K562 (cell line): ENCODE measurements around the gene IVL. TPM values are rescaled to one million over a fixed set of nuclear protein-coding genes. Genes with fewer than 3 reads are reported as not detected.

Experiments
- ATAC-seq: fragments of 200-7000 bp; cut with Tn5 transposase; 3 replicates; pipeline ENCODE4 v1.9.1; 2020; ENCODE audit warnings: moderate library complexity
- BruUV-seq: library from RNA; stranded (reverse); fragments of 400-500 nt; replicated peaks from 2 replicates; lab custom pipeline; 2021; lab: Mats Ljungman, UMichigan
- CTCF ChIA-PET: fragments of 300-600 bp; formaldehyde crosslinking; extraction: SDS; loops from one replicate; lab custom pipeline; 2021; ENCODE audit warnings: low intra/inter-chr PET ratio; lab: Yijun Ruan, JAX
- POLR2A ChIA-PET: fragments of 300-600, 350-650 bp; sonication (Branson Sonifier 250); formaldehyde crosslinking; extraction: SDS; loops from one replicate; lab custom pipeline; 2021; ENCODE audit warnings: antibody characterized with exemption, inconsistent platforms; lab: Yijun Ruan, JAX
- DNase-seq, 4 experiments: peaks; one replicate each; pipeline versions ENCODE4 v3.0.0 to v3.0.0-alpha.2; 2011 to 2018; ENCODE audit warnings: low spot score in 3 of 4, mixed read lengths in 3 of 4; ENCODE audit errors: extremely low read depth in 1 of 4
- FAIRE-seq: peaks from 2 replicates; lab custom pipeline; 2011; peaks lifted over from hg19 to GRCh38; lab: Jason Lieb, UNC
- H2AFZ ChIP-seq: 2 replicates; pipeline ENCODE4 v1.6.0; 2011; ENCODE audit warnings: low read depth, low read length, control low read depth, inconsistent platforms
- H3K27ac ChIP-seq: fragments of 200-600 bp; 3 replicates; pipeline ENCODE4 v1.8.0; 2011; ENCODE audit warnings: low read depth, mild to moderate bottlenecking, control low read depth, inconsistent platforms, low read length, moderate library complexity, mixed read lengths; ENCODE audit errors: extremely low read depth
- H3K27me3 ChIP-seq, 2 experiments: fragments of 300-600 bp in 1 of 2; 2 replicates in 1 of 2; 3 replicates in 1 of 2; pipeline versions ENCODE4 v1.6.0 to v1.8.0; 2011; ENCODE audit warnings: inconsistent platforms in 2 of 2, low read length in 2 of 2, mild to moderate bottlenecking in 1 of 2, mixed read lengths in 1 of 2, moderate library complexity in 1 of 2; ENCODE audit not compliant: control insufficient read depth in 2 of 2, insufficient read depth in 2 of 2
- H3K36me3 ChIP-seq: fragments of 300-600 bp; 3 replicates; pipeline ENCODE4 v1.8.0; 2011; ENCODE audit warnings: mild to moderate bottlenecking, low read length, inconsistent platforms; ENCODE audit not compliant: control insufficient read depth, insufficient read depth
- H3K4me1 ChIP-seq, 2 experiments: fragments of 200-600 bp in 1 of 2; replicated peaks in 1 of 2; 2 replicates in 1 of 2; 3 replicates in 1 of 2; pipeline versions ENCODE4 v1.5.1 to v1.8.0; 2011; ENCODE audit warnings: inconsistent platforms in 2 of 2, low read length in 2 of 2, mild to moderate bottlenecking in 1 of 2, mixed read lengths in 1 of 2, moderate library complexity in 1 of 2; ENCODE audit not compliant: control insufficient read depth in 2 of 2, insufficient read depth in 2 of 2
- H3K4me2 ChIP-seq: 2 replicates; pipeline ENCODE4 v1.6.1; 2011; ENCODE audit warnings: low read length, control low read depth, inconsistent platforms, mixed read lengths; ENCODE audit not compliant: insufficient read depth
- H3K4me3 ChIP-seq: fragments of 200-600 bp; sonication (generic), shearing (Covaris generic); 2 replicates; pipeline ENCODE4 v1.5.1; 2016; ENCODE audit warnings: control low read depth, inconsistent platforms
- H3K79me2 ChIP-seq: fragments of 200-600 bp; 3 replicates; pipeline ENCODE4 v1.8.0; 2011; ENCODE audit warnings: low read length, inconsistent platforms; ENCODE audit not compliant: control insufficient read depth, insufficient read depth
- H3K9ac ChIP-seq, 2 experiments: 2 replicates each; pipeline versions ENCODE4 v1.6.0 to v1.6.1; 2011; ENCODE audit warnings: low read depth in 2 of 2, low read length in 2 of 2, control low read depth in 1 of 2, inconsistent platforms in 1 of 2, mild to moderate bottlenecking in 1 of 2, mixed read lengths in 1 of 2; ENCODE audit not compliant: insufficient read depth in 1 of 2
- H3K9me1 ChIP-seq: one replicate; pipeline ENCODE4 v1.6.0; 2011; ENCODE audit warnings: inconsistent platforms, mild to moderate bottlenecking, low read length, moderate library complexity; ENCODE audit not compliant: control insufficient read depth, insufficient read depth
- H3K9me3 ChIP-seq: replicated peaks from 2 replicates; pipeline ENCODE4 v1.5.1; 2011; ENCODE audit warnings: low read depth, low read length, inconsistent platforms; ENCODE audit not compliant: control insufficient read depth, insufficient read depth
- H4K20me1 ChIP-seq: replicated peaks from 2 replicates; pipeline ENCODE4 v1.6.1; 2011; ENCODE audit warnings: low read length, inconsistent platforms, mixed read lengths; ENCODE audit not compliant: control insufficient read depth, insufficient read depth
- FIP1L1 ChIP-seq: fragments of 200-400 bp; formaldehyde crosslinking; IDR thresholded peaks from 2 replicates; pipeline ENCODE4 v1.6.1; 2018; ENCODE audit warnings: mild to moderate bottlenecking, low read depth, low read length; ENCODE audit not compliant: poor library complexity, severe bottlenecking
- GTF2F1 ChIP-seq: IDR thresholded peaks from 2 replicates; pipeline ENCODE4 v1.6.1; 2011; ENCODE audit warnings: low read depth, low read length, improper control_type of control experiment
- HDAC8 ChIP-seq: fragments of 450-650 bp; IDR thresholded peaks from 2 replicates; pipeline ENCODE4 v1.6.1; 2016; ENCODE audit warnings: mild to moderate bottlenecking, missing genetic modification characterization, moderate library complexity, missing compliant biosample characterization
- HDGF ChIP-seq: fragments of 450-650 bp; IDR thresholded peaks from 2 replicates; pipeline ENCODE4 v1.6.1; 2016
- MIER1 ChIP-seq: fragments of 450-650 bp; IDR thresholded peaks from 2 replicates; pipeline ENCODE4 v1.6.1; 2016; ENCODE audit warnings: antibody characterized with exemption, mild to moderate bottlenecking, low read depth
- SUPT5H ChIP-seq: fragments of 450-650 bp; IDR thresholded peaks from 2 replicates; pipeline ENCODE4 v1.6.1; 2016
- ZNF134 ChIP-seq: fragments of 250-450 bp; sonication (Bioruptor Pico); conservative IDR thresholded peaks from 2 replicates; pipeline ENCODE4 v1.4.0; 2020
- ZNF3 ChIP-seq: fragments of 250-450 bp; sonication (Bioruptor Pico); IDR thresholded peaks from 2 replicates; pipeline ENCODE4 v1.5.0; 2021; ENCODE audit warnings: mild to moderate bottlenecking, moderate library complexity
- ZNF324 ChIP-seq: fragments of 250-450 bp; sonication (Bioruptor Pico); IDR thresholded peaks from 2 replicates; pipeline ENCODE4 v1.4.0; 2020; ENCODE audit warnings: mild to moderate bottlenecking
- WGBS: fragments of 100-300 bp; shearing (Covaris generic); methylation state at CpG from one replicate; pipeline ENCODE4 v1.1.6; 2016; ENCODE audit warnings: low coverage, mixed read lengths; ENCODE audit not compliant: insufficient coverage; ENCODE audit errors: missing lambda C conversion rate; 5-methylcytosine and 5-hydroxymethylcytosine counted together
- in situ Hi-C: fragments of 300-500 bp; cut with MboI; formaldehyde crosslinking; loops from 4 replicates; pipeline ENCODE4 v1.15.0; 2018; ENCODE audit warnings: inconsistent platforms, mixed read lengths
- intact Hi-C: fragments of 100-400 bp; cut with micrococcal nuclease; formaldehyde crosslinking; loops from 2 replicates; pipeline ENCODE4 v1.14.2; 2022
- polyA plus RNA-seq, 8 experiments: library from polyadenylated mRNA; depleted of rRNA in 4 of 8; stranded (reverse) in 5 of 8; unstranded in 3 of 8; fragments of >200 nt; fragmentation: Nextera tagmentation in 2 of 8; fragmentation: Illumina TruSeq in 1 of 8; extraction: Ambion mirVana in 2 of 8; extraction: Trizol in 1 of 8; gene quantifications; 2 replicates each; pipeline versions ENCODE4 v1.2.1 to v1.2.3, GENCODE V29; 2011 to 2014; ENCODE audit warnings: inconsistent platforms in 1 of 8, missing spikeins in 1 of 8
- total RNA-seq, 7 experiments: library from RNA; depleted of rRNA in 6 of 7; stranded (reverse); fragments of >200 nt in 6 of 7; fragmentation: Illumina TruSeq in 2 of 7; extraction: Trizol in 2 of 7; gene quantifications; 2 replicates each; pipeline versions ENCODE4 v1.2.1 to v1.2.3, GENCODE V29; 2011 to 2021; ENCODE audit warnings: low replicate concordance in 1 of 7
- TF ChIP-seq, protein P1 (sequence below): fragments of 250-450 bp; sonication (Bioruptor Pico); IDR thresholded peaks from 2 replicates; pipeline ENCODE4 v1.8.0; 2022; ENCODE audit warnings: moderate library complexity, mild to moderate bottlenecking, inconsistent platforms
- TF ChIP-seq, protein P2 (sequence below): fragments of 250-450 bp; sonication (Bioruptor Pico); IDR thresholded peaks from 2 replicates; pipeline ENCODE4 v1.4.0; 2020

Gene IVL
- total and polyA plus RNA-seq, 9 of the 15 experiments (the other 6 are each of a cell fraction or from before 2014, with no cell fraction given), result not detected

DNA sequence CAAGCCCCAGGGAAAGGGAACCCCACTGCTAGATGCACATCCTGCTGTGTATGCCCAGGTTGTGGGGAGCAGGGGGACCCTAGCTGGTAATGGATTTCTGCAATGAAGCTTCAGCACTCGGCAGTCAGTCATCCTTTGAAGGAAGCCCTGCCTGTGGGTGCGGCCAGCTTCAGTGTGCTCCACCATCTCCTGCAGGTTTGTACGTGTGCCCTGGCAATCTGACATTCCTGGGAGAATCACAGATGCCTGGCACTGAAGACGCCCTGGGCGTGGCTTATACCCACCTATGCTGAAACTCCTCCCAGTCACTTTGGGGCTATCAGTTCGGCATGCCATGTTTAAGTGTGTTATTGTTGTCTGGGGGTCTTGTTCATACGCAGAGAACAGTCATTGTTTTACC is 45.4 kb downstream of the IVL start:
- Histone ChIP-seq H3K9me1 (peaks cover 3% of the 10 kb centered on the region), H3K4me3 (no peak overlapping the region), H3K36me3 (no peaks in the 10 kb centered on the region), H4K20me1 (no peaks in the 10 kb centered on the region), H3K27ac (no peak overlapping the region), H2AFZ (no peak overlapping the region), H3K4me1 (no peaks in the 10 kb centered on the region), H3K4me2 (no peak overlapping the region), H3K9ac (no peak overlapping the region), H3K27me3 (peaks cover 2 to 7% of the 10 kb centered on the region in 2 experiments; a peak in 2 of 5 replicates), H3K9me3 (no peaks in the 10 kb centered on the region), H3K79me2 (no peaks in the 10 kb centered on the region)
- TF ChIP-seq, protein P1, sequence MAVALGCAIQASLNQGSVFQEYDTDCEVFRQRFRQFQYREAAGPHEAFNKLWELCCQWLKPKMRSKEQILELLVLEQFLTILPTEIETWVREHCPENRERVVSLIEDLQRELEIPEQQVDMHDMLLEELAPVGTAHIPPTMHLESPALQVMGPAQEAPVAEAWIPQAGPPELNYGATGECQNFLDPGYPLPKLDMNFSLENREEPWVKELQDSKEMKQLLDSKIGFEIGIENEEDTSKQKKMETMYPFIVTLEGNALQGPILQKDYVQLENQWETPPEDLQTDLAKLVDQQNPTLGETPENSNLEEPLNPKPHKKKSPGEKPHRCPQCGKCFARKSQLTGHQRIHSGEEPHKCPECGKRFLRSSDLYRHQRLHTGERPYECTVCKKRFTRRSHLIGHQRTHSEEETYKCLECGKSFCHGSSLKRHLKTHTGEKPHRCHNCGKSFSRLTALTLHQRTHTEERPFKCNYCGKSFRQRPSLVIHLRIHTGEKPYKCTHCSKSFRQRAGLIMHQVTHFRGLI, result no peak
- TF ChIP-seq FIP1L1, result no peak
- TF ChIP-seq HDAC8 (tag), result no peak
- TF ChIP-seq HDGF, result no peak
- no peak for TF ChIP-seq ZNF134 (CRISPR knock-in tag)
- no peak for TF ChIP-seq ZNF3 (CRISPR knock-in tag)
- TF ChIP-seq MIER1, result no peak
- TF ChIP-seq GTF2F1, result no peak
- no peak for TF ChIP-seq SUPT5H
- TF ChIP-seq, protein P2, sequence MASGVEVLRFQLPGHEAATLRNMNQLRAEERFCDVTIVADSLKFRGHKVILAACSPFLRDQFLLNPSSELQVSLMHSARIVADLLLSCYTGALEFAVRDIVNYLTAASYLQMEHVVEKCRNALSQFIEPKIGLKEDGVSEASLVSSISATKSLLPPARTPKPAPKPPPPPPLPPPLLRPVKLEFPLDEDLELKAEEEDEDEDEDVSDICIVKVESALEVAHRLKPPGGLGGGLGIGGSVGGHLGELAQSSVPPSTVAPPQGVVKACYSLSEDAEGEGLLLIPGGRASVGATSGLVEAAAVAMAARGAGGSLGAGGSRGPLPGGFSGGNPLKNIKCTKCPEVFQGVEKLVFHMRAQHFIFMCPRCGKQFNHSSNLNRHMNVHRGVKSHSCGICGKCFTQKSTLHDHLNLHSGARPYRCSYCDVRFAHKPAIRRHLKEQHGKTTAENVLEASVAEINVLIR (CRISPR knock-in tag), result no peak
- no peak for TF ChIP-seq ZNF324 (CRISPR knock-in tag)
- no TSS peak for BruUV-seq
- 2% methylated on average over 7 of the region's 7 CpGs for WGBS
- ChIA-PET CTCF (no interaction called here), POLR2A (no interaction called here)
- in situ Hi-C loops, result loop anchor here (25.0 kb wide), 1 partner anchor 234 kb away; no protein-coding TSS in a partner anchor
- DNase-seq, result no peak
- intact Hi-C loops, result no loop called here
- no peak for ATAC-seq
- FAIRE-seq, result no peak
